ENCODE data around the gene NFATC1.

The NFATC1 gene

DNA sequence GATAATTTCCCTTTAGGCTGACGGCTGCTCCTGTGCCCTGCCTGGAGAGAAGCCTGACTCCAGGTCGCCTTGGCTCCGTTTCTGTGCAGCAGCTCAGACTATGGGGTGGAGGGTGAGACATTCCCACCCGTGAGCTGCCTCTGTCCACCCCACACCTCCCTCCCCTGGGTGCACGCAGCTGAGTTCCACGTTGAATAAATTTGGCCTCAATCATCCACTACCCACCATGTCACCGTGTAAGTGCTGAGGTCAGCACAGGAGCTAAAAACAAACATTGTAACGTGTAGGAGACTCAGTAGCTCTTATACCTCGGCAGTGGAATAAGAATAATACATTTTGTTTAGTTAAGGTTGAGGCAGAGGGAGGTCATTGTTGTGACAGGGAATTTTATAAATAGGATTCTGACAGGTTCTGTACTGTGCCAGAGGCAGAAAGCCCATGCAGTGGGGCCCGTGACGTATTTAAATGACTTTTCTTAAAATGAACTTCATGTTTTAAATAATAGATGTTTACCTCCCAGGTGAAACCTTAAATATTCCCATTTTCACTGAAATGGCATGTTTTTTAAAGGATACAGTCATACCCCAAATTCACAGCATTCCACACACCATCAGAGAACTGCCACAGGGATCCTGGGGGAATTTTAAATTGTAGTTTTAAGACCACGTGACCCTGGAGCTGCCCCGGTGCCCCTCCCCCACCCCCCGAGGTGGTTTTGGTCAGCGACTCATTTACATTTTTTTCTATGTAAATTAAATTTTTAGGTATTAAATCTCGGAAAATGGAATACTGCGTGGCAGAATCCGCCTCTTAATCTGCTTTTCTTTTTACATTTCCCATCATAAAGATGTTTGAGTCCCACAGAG lies 50.2 kb downstream of the NFATC1 start:
- DNase-seq, result no peak

DNA sequence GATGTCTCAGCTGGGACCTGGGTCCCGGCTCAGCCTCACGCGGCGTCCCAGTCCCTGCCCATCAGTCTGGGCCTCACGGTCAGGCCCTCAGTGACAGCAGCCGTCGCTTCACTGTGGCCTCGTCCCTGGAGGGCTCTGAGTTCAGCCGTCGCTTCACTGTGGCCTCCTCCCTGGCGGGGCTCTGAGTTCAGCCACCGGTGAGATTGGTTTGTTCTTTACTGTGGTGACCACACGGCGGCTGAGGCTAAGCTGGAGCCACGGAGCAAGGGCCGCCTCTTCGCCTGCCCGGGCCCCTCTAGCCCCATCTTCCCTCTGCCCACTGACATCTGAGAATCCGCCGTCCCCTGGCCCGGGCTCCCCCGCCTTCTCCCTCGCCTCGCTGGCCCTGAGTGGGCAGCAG lies 51.2 kb downstream of the NFATC1 start:
- no peak for DNase-seq

DNA sequence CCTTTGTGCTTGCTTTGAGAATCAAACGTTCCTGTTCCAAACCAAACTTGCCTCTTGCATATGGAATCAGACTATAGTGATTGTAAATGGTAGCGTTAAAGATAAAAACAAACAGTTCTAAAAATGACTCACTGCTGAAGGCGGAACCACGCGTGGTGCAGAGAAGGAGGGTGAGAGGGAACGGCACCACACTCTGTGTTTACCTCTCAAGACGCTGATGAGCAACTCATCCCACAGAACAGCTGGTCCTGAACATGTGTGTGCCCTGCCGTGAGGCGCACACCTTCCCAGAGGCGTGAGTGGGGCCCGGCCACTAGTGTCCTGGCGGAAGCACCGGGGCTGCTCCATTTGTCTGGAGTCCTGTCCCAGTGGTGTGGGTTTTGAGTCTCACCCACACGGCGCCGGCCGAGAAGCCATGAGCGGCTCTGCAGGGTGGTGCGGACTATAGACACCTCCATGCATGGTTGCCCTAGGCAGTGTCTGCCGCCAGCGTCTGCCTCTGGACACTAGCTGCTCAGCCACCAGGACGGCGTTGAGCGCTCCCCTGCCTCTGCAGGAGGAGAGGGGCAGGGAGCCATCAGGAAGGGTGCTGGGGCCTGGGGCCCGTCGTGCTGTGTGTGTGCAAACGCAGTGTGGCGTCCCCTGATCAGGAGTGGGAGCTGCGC lies 52.1 kb downstream of the NFATC1 start:
- no peak for DNase-seq

DNA sequence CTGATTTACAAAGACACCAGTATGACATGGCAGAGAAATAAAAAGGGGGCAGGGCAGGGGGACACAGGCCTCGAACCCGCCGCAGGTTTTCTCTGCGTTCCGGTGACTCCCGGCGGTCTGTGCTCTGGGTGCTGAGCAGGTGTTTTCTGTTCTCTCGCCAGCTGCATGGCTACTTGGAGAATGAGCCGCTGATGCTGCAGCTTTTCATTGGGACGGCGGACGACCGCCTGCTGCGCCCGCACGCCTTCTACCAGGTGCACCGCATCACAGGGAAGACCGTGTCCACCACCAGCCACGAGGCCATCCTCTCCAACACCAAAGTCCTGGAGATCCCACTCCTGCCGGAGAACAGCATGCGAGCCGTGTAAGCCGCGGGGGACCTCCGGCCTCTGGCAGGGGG lies 52.9 kb downstream of the NFATC1 start:
- no peak for DNase-seq

DNA sequence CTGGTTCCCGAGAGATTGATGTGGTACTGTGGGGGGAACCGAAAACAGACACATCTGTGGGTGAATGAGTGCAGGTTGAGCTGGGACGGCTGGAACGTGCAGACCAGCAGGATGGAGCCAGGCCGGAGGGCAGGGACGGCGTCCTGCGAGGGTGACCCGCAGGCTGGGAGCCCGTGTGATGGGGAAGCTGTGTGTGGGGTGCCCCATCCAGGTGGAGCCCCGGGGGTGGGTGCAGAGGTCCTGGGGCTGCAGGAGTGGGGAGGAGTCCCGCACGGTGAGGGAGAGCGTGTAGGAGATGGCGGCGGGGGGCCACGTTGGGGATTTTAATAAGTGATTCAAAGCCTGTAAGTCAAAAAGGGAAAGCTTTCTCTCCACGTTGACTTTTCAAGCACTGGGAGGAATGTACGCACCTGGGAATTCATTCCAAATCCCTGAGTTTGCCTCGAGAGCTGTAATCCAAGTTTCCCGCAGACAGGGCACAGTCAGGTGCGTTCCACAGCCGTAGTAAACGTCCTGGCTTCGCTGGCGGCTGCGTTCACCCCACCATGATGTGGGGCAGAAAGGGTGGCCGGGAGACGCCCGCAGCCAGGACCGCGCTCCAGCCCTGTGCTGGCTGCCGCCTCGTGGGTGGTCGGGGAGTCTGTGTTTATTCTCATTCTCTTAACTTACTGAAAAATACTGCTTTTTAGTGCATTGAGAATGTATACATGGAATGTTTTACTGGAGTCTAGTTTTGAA lies 54.0 kb downstream of the NFATC1 start:
- DNase-seq, result no peak

DNA sequence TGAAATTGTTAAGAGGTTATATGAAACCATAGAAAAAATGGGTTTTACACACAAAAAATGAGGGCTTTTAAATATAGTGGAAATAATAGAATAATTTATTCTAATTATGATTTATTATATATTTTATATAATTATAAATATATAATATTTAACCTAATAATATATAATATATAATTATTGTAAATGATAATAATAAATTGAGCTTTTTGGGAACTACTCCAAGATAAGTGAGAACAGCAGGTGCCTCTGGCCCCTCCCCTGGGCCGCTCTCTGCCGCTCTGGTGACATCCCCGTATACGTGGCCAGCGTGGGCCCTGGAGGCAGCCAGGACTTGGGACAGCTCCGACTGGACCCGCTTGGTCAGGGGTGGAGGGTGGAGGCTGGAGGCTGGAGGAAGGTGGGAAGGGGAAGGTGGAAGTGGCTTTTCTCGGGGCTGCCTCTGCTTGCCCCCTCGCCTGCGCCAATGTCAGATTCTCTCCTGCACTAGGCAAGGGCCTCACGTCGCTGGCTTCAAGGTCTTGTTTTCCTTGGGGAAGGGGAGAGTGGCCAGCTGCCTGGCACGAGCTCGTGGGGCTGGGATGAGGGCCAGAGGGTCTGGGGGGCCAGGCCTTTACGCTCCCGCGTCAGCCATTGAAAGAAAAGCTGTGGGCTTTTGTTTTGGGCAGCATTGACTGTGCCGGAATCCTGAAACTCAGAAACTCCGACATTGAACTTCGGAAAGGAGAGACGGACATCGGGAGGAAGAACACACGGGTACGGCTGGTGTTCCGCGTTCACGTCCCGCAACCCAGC lies 54.8 kb downstream of the NFATC1 start:
- no peak for DNase-seq

DNA sequence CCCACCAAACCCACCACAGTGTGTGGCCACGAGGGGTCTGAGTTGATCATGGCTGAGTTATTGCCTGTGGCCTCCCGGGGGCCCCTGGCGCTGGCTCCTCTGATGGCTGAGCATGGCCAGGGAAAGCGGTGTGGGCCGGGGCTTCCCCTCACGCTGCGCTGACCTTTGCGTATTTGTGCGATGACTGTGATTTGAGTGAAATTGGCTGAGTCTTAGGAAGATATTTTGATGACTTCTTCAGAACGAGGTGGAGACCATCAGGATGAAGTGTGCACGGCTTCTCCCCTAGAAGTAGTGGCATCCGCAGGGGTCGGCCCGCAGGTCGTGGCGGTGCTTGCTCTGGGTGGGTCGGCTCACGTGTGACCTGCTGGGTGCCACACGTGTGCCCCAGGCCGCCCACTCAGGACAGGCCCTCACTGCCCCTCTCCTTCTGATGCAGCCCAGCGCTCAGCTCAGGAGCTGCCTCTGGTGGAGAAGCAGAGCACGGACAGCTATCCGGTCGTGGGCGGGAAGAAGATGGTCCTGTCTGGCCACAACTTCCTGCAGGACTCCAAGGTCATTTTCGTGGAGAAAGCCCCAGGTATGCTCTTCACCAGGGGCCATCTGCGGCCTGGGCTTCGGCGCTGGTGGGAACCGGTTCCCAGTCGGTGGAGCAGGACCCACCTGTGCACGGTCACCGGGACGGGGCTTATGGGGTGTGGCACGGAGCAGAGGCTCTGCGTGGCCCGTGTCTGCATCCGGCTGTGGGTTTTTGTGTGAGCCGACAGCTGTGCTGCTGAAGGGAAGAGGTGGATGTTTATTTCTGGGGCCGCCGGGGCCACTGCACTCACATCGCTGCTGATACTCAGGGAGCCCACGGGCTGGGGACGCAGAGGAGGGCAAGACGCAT lies 55.8 kb downstream of the NFATC1 start:
- DNase-seq, result no peak

DNA sequence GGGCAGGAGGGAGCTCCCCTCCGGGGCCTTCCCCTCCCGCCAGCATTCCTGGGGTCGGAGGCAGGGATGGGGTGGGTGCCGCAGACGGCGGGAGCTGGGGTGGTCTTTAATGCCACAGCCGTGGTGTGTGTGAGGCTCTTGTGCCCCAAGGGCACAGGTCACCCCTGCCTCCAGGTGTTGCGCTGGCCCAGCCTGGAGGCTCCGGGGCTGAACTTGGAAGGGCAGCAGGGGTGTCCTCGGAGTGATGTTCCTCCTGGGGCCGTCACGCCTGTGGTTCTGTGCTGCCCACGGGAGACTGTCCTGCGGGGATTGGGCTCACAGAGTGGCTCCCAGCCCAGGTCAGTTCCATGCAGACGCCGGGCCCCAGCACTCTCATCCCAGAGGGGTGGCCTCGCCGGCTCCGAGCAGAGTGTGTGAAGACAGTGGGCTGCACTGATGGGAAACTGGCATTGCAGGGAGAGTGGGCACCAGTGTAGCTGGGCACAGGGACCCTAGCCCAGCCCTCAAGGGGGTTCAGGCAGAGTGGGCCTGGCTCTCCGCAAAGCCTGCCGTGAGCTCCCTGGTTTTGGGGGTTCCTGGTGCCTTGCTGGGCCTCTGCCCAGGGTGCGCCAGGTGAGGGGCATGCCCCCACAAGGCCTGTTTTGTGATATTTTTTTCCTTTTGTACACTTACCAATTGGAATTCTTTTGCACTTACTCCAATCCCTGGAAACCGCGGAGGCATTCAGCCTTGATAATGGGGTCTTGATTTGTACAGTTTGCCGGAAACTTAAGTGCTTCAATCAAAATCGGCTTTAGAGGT lies 56.7 kb downstream of the NFATC1 start:
- no peak for DNase-seq

DNA sequence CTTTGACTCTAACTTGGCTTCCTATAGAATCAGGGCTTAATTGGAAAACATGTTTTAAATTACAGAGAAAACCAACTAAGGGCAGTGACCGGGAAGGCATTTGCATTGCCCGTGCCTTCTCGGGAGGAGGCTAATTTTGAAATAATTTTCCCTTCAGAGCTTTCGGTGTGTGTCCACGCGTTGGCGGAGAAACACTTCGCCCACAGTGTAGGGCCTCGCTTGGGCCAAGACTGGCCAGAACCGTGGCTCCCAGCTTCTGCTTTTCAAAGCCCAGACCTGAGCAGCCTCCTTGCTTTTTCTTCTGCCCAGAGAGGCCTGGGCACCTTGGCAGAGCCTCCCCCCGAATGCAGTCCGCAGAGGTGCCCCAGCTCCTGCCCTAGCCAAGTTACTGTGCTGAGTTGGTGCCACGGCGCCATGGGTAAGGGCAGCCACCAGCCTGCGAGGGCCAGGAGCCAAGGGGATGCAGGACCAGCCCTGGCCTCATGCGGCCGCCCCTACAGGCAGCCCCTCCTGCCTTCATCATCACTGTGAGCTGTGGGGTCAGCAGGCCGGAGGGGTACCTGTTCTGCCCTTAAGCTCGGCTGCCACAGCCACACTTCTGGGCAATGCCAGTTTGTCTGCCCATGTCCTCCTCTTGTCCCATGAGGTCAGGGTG lies 57.4 kb downstream of the NFATC1 start:
- no peak for DNase-seq

DNA sequence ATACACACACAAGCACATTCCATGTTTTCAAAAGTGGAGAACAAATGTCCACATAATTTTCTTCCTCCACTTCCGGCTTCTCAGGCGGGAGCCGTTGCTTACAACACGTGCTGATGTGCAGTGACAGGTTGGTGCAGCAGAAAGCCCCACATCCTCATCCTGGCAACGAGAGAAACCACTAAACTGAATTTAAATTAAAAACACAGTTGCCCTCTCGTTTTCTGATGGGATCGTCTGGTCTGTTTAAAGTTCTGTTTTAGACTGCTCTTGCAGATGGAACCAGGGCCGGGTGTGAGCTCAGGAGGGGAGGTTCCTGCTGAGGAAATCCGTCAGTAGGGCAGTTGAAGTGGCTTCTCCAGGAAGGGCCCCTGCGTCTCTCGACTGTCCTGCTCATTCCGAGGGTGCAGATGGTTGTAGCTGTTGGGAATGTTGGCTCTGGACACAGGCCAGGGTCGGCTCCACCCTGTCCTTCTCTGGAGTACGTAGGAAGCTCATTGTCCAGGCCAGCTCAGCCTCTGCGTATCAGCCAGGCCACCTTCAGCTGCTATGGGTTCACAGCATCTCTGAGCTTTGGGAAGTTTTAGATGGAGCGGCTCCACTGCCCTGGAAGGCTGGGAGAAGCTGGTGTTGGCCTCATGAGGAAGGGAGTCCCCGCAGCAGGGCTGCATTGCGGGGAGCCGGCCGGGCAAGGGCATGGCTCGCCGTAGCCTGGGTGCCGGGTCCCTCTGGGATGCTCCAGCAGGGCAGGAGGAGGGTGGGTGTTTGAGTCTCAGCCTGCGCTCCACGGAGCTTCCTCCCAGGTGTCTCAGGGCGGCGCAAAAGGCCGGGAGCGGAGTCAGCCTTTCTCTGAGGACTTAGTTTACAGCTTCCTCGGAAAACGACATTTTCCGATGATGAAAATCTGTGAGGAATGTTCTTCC lies 58.3 kb downstream of the NFATC1 start:
- DNase-seq, result no peak

DNA sequence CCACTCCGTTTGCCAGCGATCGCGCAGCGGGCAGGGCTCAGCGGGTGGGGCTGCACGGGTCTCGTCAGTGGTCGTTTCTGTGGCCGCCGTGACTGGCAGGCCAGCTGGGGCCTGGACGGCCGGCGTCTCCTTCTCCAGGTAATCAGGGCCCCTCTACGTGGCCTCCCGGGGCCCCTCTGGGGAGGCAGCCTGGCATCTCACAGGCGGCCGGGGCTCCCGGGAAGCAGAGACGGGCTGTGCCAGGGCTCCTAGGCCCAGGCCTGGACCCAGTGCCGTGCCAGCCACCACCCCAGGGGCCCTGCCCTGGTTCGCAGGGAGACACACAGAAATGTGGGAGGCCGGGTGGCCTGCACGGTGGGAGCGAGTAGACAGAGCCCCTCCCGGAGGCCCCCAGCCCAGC lies 59.5 kb downstream of the NFATC1 start:
- no peak for DNase-seq

DNA sequence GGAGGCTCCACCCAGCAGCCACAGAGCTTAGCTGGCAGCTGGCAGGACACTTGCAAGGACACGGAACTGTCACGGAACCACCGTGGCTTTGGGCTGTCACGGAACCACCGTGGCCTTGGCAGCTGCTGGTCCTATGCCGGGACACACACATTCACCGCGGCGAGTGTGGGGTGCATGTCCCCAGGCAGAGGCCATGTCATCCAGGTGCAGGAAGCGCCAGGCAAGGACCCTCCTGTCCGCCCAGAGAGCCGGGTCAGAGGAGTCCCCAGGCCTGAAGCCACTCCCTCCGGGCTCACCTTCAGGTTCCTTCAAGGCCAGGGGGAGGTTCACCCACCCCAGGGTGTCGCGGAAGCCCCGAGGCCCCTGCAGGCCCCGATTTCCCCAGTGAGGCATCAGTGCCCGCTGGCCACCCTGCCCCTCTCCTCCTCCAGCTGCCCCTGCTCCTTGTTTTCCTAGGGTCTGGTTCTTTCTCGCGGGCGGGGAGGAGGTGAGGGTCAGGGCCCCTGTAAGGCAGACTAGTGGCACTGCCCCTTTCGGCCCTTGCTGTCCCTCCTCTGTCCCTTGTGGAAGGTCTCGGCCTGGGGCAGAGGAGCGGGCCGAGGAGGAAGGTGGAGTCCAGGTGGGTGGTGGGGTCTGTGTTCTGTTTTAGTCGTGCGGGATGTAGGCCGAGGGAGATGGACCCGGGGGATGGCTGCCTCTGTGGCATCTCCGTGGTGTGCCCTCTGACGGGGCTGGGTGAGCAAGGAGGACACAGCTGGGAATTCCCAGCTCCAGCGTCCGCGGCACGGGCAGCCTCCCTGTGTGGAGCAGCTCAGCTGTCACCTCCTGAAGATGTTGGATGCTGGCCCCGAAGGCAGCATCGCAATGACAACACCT lies 60.6 kb downstream of the NFATC1 start:
- DNase-seq, result no peak

DNA sequence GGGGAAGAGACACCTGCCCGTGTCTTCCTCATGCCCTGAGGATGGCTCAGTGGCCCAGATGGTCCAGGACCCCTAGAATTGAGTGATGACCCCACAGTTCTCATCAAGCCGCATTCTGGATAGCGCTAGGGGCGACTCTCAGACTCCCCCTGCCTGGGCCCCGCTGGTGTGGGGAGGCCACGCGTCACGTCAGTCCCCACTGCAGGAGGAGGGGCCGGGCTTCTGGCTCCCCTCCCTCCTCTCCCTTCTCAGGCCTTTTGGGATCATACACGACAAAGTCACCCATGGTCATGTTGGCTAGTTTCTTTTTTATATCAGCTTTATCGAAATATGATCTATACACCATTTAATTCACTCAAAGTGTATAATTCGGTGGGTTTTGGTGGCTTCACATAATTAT lies 61.5 kb downstream of the NFATC1 start:
- no peak for DNase-seq

DNA sequence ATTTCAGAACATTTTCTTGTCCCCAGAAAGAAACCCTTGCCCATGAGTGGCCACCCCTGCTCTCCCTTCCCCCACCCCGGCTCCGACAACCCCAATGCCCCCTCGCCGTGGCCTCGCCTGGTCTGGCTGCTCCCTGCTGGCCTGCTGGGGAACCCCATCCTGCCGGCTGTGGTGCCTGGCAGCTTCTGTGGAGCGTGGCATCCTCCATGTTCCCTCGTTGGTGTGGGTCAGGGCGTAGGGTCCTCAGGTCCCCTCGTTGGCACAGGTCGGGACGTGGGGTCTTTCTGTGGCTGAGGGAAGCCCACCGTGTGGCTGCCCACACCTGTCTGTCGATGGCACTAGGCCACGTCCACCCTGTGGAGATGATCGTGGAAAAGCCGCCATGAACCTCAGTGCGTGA lies 61.9 kb downstream of the NFATC1 start:
- no peak for DNase-seq

DNA sequence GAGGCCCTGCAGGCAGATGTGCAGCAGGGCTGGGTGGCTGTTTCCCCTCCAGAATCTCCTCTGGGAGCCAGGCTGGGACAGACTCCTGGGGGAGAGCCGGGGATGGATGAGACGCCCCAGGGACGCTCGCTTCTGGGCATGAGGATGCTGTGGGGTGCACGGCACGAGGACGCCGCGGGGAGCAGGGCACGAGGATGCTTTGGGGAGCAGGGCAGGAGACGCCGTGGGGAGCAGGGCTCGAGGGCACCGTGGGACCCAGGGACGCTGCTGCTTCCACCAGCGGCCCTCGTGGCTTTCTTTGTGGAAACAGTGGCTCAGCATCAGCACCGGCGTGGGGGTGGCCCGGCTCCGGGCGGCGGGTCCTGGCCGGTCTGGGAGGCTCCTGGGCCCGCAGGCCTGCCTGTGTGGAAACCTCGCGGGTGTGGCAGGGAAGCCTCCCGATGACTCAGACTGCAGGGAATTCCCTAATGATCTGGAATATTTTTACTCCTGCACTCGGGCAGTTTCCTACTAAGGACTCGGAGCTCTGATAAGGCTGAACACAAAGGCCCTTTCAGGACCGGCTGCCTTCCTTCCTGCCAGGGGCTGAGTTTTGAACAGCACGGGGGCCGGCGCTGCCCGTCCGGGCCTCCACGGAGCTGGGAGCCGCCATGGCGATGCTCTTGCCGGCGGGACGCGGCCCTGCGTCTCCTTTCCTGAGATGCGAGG lies 62.6 kb downstream of the NFATC1 start:
- no peak for DNase-seq

DNA sequence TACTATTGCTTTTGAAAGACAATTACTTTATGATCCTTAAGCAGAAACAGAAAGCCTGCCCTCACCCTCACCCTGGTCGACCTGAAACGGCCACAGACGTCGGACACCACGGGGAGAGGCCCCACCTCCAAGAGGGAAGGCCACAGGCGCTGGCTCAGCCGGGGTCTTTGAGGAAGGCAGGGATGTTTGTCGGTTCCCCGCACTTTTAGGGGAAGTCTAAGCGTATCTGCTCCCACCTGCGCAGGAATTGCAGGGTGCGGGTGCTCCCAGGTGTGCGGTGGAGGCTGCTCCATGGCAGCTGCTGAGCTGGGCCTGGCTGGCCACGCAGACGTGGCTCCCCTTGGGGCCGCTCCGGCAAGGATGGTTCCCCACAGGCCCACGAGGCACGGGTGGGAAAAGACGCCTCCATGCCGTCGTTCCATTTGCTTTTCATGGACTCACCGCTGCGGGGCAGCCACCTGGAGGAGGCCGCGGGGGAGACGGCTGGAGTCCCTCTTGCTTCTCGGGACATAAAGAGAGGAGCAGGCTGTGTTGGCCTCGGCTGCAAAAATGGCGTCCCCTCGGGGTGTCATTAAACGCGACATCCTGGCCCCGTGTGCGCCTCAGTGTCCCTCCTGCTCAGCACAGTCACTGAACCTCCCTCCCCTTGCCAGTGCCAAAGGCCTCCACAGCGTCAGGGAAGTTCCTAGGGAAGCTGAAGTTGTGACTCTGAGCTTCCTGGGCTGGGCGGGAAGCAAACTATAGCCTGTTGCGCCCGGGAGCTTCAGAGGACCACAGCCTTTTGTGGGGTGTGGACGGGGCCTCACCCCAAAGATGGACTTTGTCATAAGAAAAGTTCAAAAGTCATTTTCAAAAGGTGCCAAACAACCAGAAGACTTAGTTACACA lies 63.4 kb downstream of the NFATC1 start:
- no peak for DNase-seq
